ENCODE measurements around the gene SUB1. TPM values are rescaled to one million over a fixed set of nuclear protein-coding genes. Genes with fewer than 3 reads are reported as not detected.
"Not testable (repeated sequence)": the region's sequence is repeated elsewhere in the genome, so short reads cannot be mapped to it uniquely, and the experiment has no call there.

The SUB1 gene
- total RNA-seq, 1 donor from 2014 or later, result 383 TPM

DNA sequence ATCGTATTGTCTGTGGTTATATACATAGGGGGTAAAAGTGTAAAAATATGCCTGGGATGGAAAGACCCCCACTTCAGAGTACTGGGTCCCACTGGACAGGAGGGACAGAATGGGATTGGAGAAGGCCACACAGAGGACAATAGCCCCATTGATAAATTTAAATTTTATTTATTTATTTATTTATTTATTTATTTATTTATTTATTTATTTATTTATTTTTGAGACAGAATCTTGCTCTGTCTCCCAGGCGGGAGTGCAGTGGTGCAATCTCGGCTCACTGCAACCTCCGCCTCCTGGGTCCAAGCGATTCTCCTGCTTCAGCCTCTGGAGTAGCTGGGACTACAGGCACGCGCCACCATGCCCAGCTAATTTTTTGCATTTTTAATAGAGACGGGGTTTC is 47.7 kb downstream of the SUB1 start:
- DNase-seq (ENCODE audit: low spot score in 2 of 2); FAIRE-seq: not testable (repeated sequence)

DNA sequence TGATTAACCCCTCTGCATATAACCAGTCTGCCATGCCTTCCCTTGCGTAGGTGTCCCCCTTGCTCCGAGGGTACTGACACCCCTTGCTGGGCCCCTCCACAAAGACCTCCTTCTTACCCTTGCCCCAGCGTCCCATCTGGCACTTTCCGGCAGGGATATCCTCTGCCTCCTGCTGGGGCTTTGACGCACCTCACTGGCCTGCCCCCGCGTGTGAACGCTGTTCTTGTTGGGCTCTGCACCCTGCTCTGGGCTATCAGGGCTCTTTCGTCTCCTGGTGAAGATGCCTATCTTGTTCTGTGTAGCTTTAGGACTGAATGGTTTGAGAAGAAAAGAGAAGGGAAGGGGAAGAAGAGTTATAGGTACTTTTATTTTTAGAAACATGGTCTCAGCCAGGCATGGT is 53.0 kb downstream of the SUB1 start:
- no peak for FAIRE-seq
- DNase-seq (ENCODE audit: low spot score in 2 of 2), result no peak

DNA sequence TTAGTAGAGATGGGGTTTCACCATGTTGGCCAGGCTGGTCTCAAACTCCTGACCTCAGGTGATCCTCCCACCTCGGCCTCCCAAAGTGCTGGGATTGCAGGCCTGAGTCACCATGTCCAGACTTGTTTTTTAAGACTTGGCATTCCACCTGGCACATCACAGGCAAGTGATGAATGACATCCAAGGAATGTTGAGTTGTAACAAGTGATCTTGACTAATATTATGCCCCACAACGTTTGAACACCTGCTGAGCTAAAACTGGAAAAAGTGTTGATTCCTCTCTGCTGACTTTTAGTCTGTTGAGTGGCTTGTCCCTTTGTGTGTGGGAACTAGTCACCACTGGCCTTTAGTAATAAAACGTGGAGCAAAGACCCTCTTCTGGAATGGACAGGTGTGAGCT is 54.6 kb downstream of the SUB1 start:
- DNase-seq (ENCODE audit: low spot score in 2 of 2) (no peak), FAIRE-seq (no peak)

DNA sequence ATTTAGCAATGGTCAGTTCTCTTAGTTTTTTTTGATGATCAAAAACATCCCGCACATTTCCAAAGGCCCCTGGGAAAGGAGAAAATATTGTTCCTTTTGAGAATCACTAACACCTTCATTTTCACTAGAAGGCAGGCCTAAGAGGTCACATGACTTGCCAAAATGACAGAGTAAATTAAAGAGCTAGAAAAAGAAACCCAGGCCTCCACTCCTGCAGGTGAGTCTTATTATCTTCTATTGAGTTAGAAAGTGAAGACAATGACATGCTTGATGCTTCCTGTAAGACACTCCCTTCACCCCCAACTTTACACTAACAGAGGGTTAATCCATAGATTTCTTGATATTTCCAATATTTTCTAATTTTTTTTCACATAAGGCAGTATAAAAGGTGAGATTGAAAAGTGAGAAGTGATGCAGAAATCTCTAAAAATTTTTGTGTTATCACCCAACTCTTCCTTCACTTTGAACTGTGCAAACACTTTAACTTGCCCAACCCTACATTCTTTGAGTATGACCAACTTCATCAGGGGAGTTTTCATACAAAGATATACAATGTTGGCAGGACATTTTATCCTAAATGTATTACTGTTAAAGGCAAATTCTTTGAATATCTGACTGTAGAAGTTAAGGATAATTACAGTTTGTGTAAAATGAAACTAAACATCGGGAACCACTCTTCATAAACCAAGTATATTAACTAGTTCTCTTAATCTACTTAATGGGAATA is 57.1 kb downstream of the SUB1 start:
- DNase-seq (ENCODE audit: low spot score in 2 of 2) (no peak), FAIRE-seq (no peak)

DNA sequence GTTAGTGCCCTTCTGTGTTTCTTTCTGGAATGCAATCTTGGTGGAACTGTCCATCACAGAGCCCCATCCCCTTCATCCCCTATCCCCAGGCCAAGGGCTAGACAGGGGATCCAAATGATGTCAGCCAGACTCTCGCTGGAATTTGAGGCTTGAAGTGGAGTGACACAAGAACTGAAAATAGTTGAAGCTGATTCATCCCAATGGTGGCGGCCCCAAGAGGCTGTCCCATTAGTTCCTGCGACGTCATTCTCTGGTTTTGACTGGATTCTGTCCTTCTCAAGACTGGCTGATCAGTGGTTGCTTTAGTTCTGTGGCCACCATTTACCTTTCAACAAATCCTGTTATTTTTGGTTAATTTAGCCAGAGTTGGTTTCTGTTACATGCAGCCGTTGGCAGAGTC is 59.9 kb downstream of the SUB1 start:
- DNase-seq (ENCODE audit: low spot score in 2 of 2) (no peak), FAIRE-seq (no peak)

DNA sequence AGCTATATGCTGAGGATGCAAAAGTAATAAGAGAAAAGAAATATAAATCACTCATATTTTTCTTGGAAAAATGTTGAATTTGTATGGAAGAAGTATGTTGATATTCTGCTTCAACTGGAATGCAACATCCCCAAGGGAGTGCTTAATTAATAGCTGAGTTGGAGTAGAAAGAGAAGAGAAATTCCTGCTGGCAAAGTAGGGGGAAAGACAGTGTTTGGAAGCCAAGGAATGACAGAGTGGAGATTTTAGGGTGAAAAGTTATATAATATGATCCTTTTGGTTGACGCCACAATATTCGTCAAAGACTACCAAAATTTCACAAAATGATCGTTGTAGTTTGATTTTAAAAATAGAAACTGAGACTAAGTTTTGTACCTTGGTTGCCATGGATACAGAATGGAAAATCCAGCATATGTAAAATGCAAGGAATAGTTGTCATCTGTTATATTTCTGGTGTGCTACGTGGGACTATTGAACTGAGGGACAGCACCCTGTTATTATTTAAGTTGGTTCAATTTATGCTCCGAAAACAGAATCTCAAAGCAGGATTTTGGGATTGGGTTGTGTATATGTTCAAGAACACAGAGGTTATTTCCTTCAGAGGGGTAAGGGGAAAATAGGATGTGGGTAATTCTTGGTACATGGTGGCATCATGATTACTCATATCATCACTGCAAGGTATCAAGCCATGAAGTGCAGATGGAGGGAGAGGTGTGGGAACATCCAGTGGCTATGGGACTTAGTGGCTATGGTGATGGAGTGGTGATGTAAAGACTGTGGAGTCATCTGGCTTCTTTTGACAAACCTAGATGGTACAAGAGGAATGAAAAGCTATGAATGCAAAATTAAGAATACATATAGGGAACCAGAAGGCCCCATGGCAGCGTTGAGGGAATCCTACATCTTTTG is 61.0 kb downstream of the SUB1 start:
- DNase-seq (ENCODE audit: low spot score in 2 of 2) (peak in 1 of 2 donors; percentile 18), FAIRE-seq (no peak)

DNA sequence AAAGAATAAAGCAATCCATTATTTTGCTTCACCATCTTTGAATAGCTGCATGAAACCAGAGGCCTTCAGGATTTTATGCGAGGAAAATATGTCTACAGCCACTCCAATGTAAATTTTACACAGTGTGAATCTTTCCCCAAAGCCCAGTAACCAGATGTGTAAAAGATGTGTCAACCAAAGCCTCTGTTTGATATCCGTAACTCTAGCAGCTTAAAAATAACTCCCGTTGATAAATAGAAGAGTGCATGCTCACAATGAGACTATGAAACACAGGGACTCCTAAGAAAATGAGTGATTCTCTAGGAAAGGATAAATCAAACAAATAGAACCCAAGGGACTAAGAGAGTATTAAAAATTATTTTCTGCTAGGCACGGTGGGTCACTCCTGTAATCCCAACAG is 65.7 kb downstream of the SUB1 start:
- no peak for DNase-seq (ENCODE audit: low spot score in 2 of 2)
- no peak for FAIRE-seq

DNA sequence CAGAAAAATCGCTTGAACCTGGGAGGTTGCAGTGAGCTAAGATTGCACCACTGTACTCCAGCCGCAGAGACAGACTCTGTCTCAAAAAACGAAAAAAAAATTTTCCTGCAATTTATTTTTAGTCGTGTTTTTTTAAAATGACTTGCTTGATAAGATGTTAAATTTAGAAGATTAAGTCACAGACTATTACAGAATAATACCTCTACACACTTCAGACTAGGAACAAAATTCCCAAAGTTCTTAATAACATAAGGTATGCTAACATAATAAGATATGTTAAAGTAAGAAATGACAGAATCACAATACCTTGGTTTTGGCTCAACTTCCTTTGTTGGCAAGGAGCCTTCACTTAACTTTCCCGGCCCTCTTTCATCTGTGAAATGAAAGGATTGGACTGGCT is 66.3 kb downstream of the SUB1 start:
- no peak for FAIRE-seq
- DNase-seq (ENCODE audit: low spot score in 2 of 2), result no peak

Other genes starting within 250 kb of the SUB1 start
- gene ZFR, start 140.8 kb upstream of the SUB1 start, total RNA-seq, result 144 TPM
- gene NPR3, start 125.8 kb downstream of the SUB1 start, total RNA-seq, result 19.2 TPM

Measured in frontal cortex (tissue), 4 donors.